Esophagus (tissue), 2 donors: Measurements from ENCODE around the gene PQBP1. TPM values are rescaled to one million over a fixed set of nuclear protein-coding genes. Genes with fewer than 3 reads are reported as not detected.

ENCODE experiments used
- H3K27ac ChIP-seq, 2 donors: one replicate each; pipeline ENCODE4 v1.5.1; 2013; ENCODE audit warnings: low read depth in 2 of 2, mild to moderate bottlenecking in 2 of 2, inconsistent platforms in 1 of 2, low read length in 1 of 2, moderate library complexity in 1 of 2
- H3K27me3 ChIP-seq, 2 donors: one replicate each; pipeline ENCODE4 v1.6.1; 2013; ENCODE audit warnings: low read length in 2 of 2, control low read depth in 1 of 2, mild to moderate bottlenecking in 1 of 2; ENCODE audit not compliant: insufficient read depth in 2 of 2, control insufficient read depth in 1 of 2
- H3K36me3 ChIP-seq, 2 donors: one replicate each; pipeline ENCODE4 v1.6.1; 2013; ENCODE audit warnings: low read length in 1 of 2; ENCODE audit not compliant: control insufficient read depth in 2 of 2, insufficient read depth in 2 of 2
- H3K4me1 ChIP-seq, 2 donors: one replicate each; pipeline ENCODE4 v1.6.1; 2013; ENCODE audit warnings: low read length in 1 of 2; ENCODE audit not compliant: control insufficient read depth in 2 of 2, insufficient read depth in 2 of 2
- H3K4me3 ChIP-seq, 2 donors: one replicate each; pipeline ENCODE4 v1.5.1; 2013; ENCODE audit warnings: low read length in 2 of 2, mild to moderate bottlenecking in 2 of 2, low read depth in 1 of 2, moderate library complexity in 1 of 2
- H3K9me3 ChIP-seq, 2 donors: one replicate each; pipeline ENCODE4 v1.6.1; 2013; ENCODE audit warnings: mild to moderate bottlenecking in 2 of 2, low read depth in 1 of 2, low read length in 1 of 2, moderate library complexity in 1 of 2; ENCODE audit not compliant: control insufficient read depth in 2 of 2, insufficient read depth in 1 of 2
- WGBS, 2 donors: extraction: QIAGEN DNeasy Blood & Tissue Kit; methylation state at CpG; one replicate each; pipeline ENCODE4 v1.1.7; 2013; 5-methylcytosine and 5-hydroxymethylcytosine counted together
- polyA plus RNA-seq, 2 donors: library from polyadenylated mRNA; stranded (reverse); fragments of 200-250 nt; gene quantifications; one replicate each; pipeline ENCODE4 v1.2.3, GENCODE V29; 2013
- donor health status: healthy with polysubstance abuse.
- donor health status: Bipolar disorder and iron deficiency.

Gene PQBP1
- polyA plus RNA-seq, 2 donors, result 72.2 to 102 TPM

GRCh38 chrX:48948589-48948988 is 50.9 kb downstream of the PQBP1 start:
- H3K36me3 ChIP-seq, result no peaks in the 10 kb centered on the region
- no peak overlapping the region for H3K27ac ChIP-seq
- no peaks in the 10 kb centered on the region for H3K27me3 ChIP-seq
- no peak overlapping the region for H3K4me3 ChIP-seq
- WGBS, 2 donors, result 95 to 96% methylated on average over 1 of the region's 1 CpG
- H3K4me1 ChIP-seq, result peaks cover 0 to 5% of the 10 kb centered on the region in 2 donors
- H3K9me3 ChIP-seq, result no peaks in the 10 kb centered on the region

Other genes with a start within 250 kb of the PQBP1 start
- gene WAS, start 214.1 kb upstream of the PQBP1 start, polyA plus RNA-seq, result 1 to 10 TPM; 1.7 to 1.8 TPM
- gene SUV39H1, start 201.2 kb upstream of the PQBP1 start, polyA plus RNA-seq, result 1 to 10 TPM; 5.6 to 5.8 TPM
- gene GLOD5, start 136.2 kb upstream of the PQBP1 start, polyA plus RNA-seq, result under 1 TPM; 0.15 to 0.26 TPM
- gene GATA1, start 111.3 kb upstream of the PQBP1 start, polyA plus RNA-seq, result under 1 TPM in 1 of 2 donors, not detected in 1; 0.09 TPM
- gene HDAC6, start 95.9 kb upstream of the PQBP1 start, polyA plus RNA-seq, result 10 to 100 TPM; 36.0 to 79.0 TPM
- gene ERAS, start 71.4 kb upstream of the PQBP1 start, polyA plus RNA-seq, result under 1 TPM; 0.05 to 0.10 TPM
- gene PCSK1N, start 62.3 kb upstream of the PQBP1 start, polyA plus RNA-seq, result under 1 TPM; 0.08 to 0.31 TPM
- gene TIMM17B, start 162 bp upstream of the PQBP1 start, polyA plus RNA-seq, result 10 to 100 TPM; 34.2 to 45.0 TPM
- 10 to 100 TPM in 1 of 2 donors, 1 to 10 TPM in 1; 6.9 to 22.1 TPM for gene SLC35A2, start 13.7 kb downstream of the PQBP1 start, polyA plus RNA-seq
- 1 to 10 TPM; 2.6 to 3.7 TPM for gene PIM2, start 21.1 kb downstream of the PQBP1 start, polyA plus RNA-seq
- gene OTUD5, start 59.7 kb downstream of the PQBP1 start, polyA plus RNA-seq, result 10 to 100 TPM; 22.3 to 27.6 TPM
- gene KCND1, start 73.9 kb downstream of the PQBP1 start, polyA plus RNA-seq, result under 1 TPM; 0.25 to 0.41 TPM
- 10 to 100 TPM; 18.5 to 22.8 TPM for gene GRIPAP1, start 104.3 kb downstream of the PQBP1 start, polyA plus RNA-seq
- gene TFE3, start 145.4 kb downstream of the PQBP1 start, polyA plus RNA-seq, result 10 to 100 TPM; 20.5 to 20.9 TPM
- 10 to 100 TPM; 23.1 to 27.9 TPM for gene CCDC120, start 161.1 kb downstream of the PQBP1 start, polyA plus RNA-seq
- gene PRAF2, start 176.1 kb downstream of the PQBP1 start, polyA plus RNA-seq, result 1 to 10 TPM; 7.2 to 7.8 TPM
- gene WDR45, start 182.0 kb downstream of the PQBP1 start, polyA plus RNA-seq, result 10 to 100 TPM; 45.1 to 55.6 TPM
- gene GPKOW, start 225.8 kb downstream of the PQBP1 start, polyA plus RNA-seq, result 10 to 100 TPM in 1 of 2 donors, 1 to 10 TPM in 1; 7.3 to 18.1 TPM